ENCODE data around the gene CACNB2.

- TF ChIP-seq CTCF (conservative IDR thresholded peaks at IDR 0.05): no peak
- TF ChIP-seq EZH2 (IDR thresholded peaks at IDR 0.05; ENCODE audit: low read depth): no peak
These were observed 424.8 kb downstream of the CACNB2 start for GRCh38 chr10:18565006-18565405.
